ENCODE measurements around the gene ROR2. TPM values are rescaled to one million over a fixed set of nuclear protein-coding genes. Genes with fewer than 3 reads are reported as not detected.

Gene ROR2
- total RNA-seq, 4 donors from 2014 or later, result 1.8 to 4.2 (median 2.7) TPM

GRCh38 chr9:91768507-91768906 is 181.5 kb downstream of the ROR2 start:
- Histone ChIP-seq H3K27ac (no peak overlapping the region), H3K4me1 (peaks cover 0 to under 1% (median 0%) of the 10 kb centered on the region in 4 donors), H3K4me3 (no peak overlapping the region), H3K27me3 (peaks cover 0 to 6% of the 10 kb centered on the region in 2 donors), H3K9me3 (peaks cover 0 to 6% (median 0%) of the 10 kb centered on the region in 4 donors), H3K36me3 (no peaks in the 10 kb centered on the region)
- TF ChIP-seq POLR2A (IDR thresholded peaks at IDR 0.05) (no peak), EP300 (IDR thresholded peaks at IDR 0.05) (no peak)
- TF ChIP-seq, protein P1, sequence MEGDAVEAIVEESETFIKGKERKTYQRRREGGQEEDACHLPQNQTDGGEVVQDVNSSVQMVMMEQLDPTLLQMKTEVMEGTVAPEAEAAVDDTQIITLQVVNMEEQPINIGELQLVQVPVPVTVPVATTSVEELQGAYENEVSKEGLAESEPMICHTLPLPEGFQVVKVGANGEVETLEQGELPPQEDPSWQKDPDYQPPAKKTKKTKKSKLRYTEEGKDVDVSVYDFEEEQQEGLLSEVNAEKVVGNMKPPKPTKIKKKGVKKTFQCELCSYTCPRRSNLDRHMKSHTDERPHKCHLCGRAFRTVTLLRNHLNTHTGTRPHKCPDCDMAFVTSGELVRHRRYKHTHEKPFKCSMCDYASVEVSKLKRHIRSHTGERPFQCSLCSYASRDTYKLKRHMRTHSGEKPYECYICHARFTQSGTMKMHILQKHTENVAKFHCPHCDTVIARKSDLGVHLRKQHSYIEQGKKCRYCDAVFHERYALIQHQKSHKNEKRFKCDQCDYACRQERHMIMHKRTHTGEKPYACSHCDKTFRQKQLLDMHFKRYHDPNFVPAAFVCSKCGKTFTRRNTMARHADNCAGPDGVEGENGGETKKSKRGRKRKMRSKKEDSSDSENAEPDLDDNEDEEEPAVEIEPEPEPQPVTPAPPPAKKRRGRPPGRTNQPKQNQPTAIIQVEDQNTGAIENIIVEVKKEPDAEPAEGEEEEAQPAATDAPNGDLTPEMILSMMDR (IDR thresholded peaks at IDR 0.05), result no peak
- no peak for DNase-seq (ENCODE audit: low spot score in 2 of 2)
- WGBS, 2 donors, result 85 to 92% methylated on average over 15 of the region's 15 CpGs

- Histone ChIP-seq H3K36me3 (no peaks in the 10 kb centered on the region), H3K4me3 (no peak overlapping the region), H3K27ac (no peak overlapping the region), H3K9me3 (peaks cover 0 to 6% (median 0%) of the 10 kb centered on the region in 4 donors), H3K4me1 (no peaks in the 10 kb centered on the region), H3K27me3 (peaks cover 0 to 6% of the 10 kb centered on the region in 2 donors)
- WGBS, 2 donors, result 46 to 51% methylated on average over 8 of the region's 8 CpGs
- DNase-seq (ENCODE audit: low spot score in 2 of 2), result no peak
- TF ChIP-seq, protein P1 (IDR thresholded peaks at IDR 0.05), result no peak
- TF ChIP-seq POLR2A (IDR thresholded peaks at IDR 0.05), result no peak
- TF ChIP-seq EP300 (IDR thresholded peaks at IDR 0.05), result no peak
Measured at GRCh38 chr9:91766315-91767069, 183.5 kb downstream of the ROR2 start.

- peaks cover 0 to 6% of the 10 kb centered on the region in 2 donors for H3K27me3 ChIP-seq
- WGBS, 2 donors, result 47 to 69% methylated on average over 1 of the region's 1 CpG
- no peak for DNase-seq (ENCODE audit: low spot score in 2 of 2)
- peaks cover 0 to 6% (median 0%) of the 10 kb centered on the region in 4 donors for H3K9me3 ChIP-seq
- H3K36me3 ChIP-seq, result no peaks in the 10 kb centered on the region
- TF ChIP-seq EP300 (IDR thresholded peaks at IDR 0.05) (no peak), POLR2A (IDR thresholded peaks at IDR 0.05) (no peak)
- TF ChIP-seq, protein P1 (IDR thresholded peaks at IDR 0.05), result no peak
- H3K4me1 ChIP-seq, result no peaks in the 10 kb centered on the region
- H3K4me3 ChIP-seq, result no peak overlapping the region
- H3K27ac ChIP-seq, result no peak overlapping the region
Measured at GRCh38 chr9:91765296-91765695, 184.7 kb downstream of the ROR2 start.

DNA sequence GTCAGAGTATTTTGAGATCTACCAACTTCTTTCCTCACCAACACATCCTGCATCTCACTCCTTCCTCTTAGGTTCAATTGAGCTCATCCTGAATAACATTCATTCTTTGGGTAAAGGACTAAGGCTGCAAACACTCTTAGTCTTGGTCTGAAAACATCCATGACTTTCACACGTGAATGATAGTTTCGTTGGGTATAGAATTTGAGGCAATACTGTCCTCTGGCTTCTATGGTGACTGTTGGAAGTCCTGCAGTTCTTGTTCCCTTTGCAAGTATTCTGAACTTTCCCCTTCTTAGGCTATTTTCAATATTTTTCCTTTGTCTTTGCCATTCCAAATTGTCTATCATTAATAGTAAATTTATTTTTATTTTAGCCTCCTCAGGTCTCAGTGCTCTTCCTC is 185.4 kb downstream of the ROR2 start:
- TF ChIP-seq, protein P1 (IDR thresholded peaks at IDR 0.05), result no peak
- TF ChIP-seq POLR2A (IDR thresholded peaks at IDR 0.05) (no peak), EP300 (IDR thresholded peaks at IDR 0.05) (no peak)
- DNase-seq (ENCODE audit: low spot score in 2 of 2), result no peak
- WGBS, 2 donors, result 89 to 90% methylated on average over 2 of the region's 2 CpGs

GRCh38 chr9:91761362-91761761 is 188.7 kb downstream of the ROR2 start:
- H3K27ac ChIP-seq, result no peak overlapping the region

More for the DNA sequence above, 185.4 kb downstream of the ROR2 start:
- H3K9me3 ChIP-seq, result peaks cover 0 to 6% (median 0%) of the 10 kb centered on the region in 4 donors
- no peak overlapping the region for H3K27ac ChIP-seq
- no peaks in the 10 kb centered on the region for H3K4me1 ChIP-seq
- H3K4me3 ChIP-seq, result no peak overlapping the region
- H3K36me3 ChIP-seq, result no peaks in the 10 kb centered on the region
- peaks cover 0 to 6% of the 10 kb centered on the region in 2 donors for H3K27me3 ChIP-seq

More at GRCh38 chr9:91761362-91761761, 188.7 kb downstream of the ROR2 start:
- 90 to 93% methylated on average over 4 of the region's 4 CpGs for WGBS, 2 donors
- Histone ChIP-seq H3K27me3 (no peaks in the 10 kb centered on the region), H3K4me3 (no peak overlapping the region), H3K4me1 (no peaks in the 10 kb centered on the region), H3K36me3 (no peaks in the 10 kb centered on the region), H3K9me3 (peaks cover 0 to 6% (median 0%) of the 10 kb centered on the region in 4 donors)
- TF ChIP-seq POLR2A (IDR thresholded peaks at IDR 0.05), result no peak
- TF ChIP-seq, protein P1 (IDR thresholded peaks at IDR 0.05), result no peak
- TF ChIP-seq EP300 (IDR thresholded peaks at IDR 0.05), result no peak
- DNase-seq (ENCODE audit: low spot score in 2 of 2), result no peak
